GM19025 (cell line): ENCODE data around the gene GPR180.

Source experiments
- ATAC-seq: cut with Tn5 transposase; IDR thresholded peaks from one replicate; pipeline ENCODE4 v1.9.1; 2021; ENCODE audit warnings: mild to moderate bottlenecking, low read depth, moderate library complexity; ENCODE audit not compliant: unreplicated experiment

Gene GPR180

GRCh38 chr13:94640721-94641120 is 39.1 kb downstream of the GPR180 start:
- no peak for ATAC-seq

- no peak for ATAC-seq
Observed at GRCh38 chr13:94641409-94641941, 39.8 kb downstream of the GPR180 start.

GRCh38 chr13:94646904-94647303 is 45.2 kb downstream of the GPR180 start:
- peak; percentile 78 for ATAC-seq

- no peak for ATAC-seq
Observed at GRCh38 chr13:94656176-94656575, 54.5 kb downstream of the GPR180 start.

- ATAC-seq, result peak; percentile 97
Observed at GRCh38 chr13:94656766-94657165, 55.1 kb downstream of the GPR180 start.

- ATAC-seq, result peak; percentile 28
Observed at GRCh38 chr13:94657167-94657566, 55.5 kb downstream of the GPR180 start.

- no peak for ATAC-seq
Observed at GRCh38 chr13:94658926-94659597, 57.4 kb downstream of the GPR180 start.

- no peak for ATAC-seq
Observed at GRCh38 chr13:94659598-94659946, 57.9 kb downstream of the GPR180 start.

GRCh38 chr13:94660695-94661326 is 59.2 kb downstream of the GPR180 start:
- no peak for ATAC-seq

GRCh38 chr13:94661406-94661805 is 59.7 kb downstream of the GPR180 start:
- no peak for ATAC-seq

GRCh38 chr13:94662274-94662945 is 60.8 kb downstream of the GPR180 start:
- ATAC-seq, result no peak

- ATAC-seq, result no peak
Observed at GRCh38 chr13:94664889-94665288, 63.2 kb downstream of the GPR180 start.

GRCh38 chr13:94666065-94666464 is 64.4 kb downstream of the GPR180 start:
- ATAC-seq, result no peak

- no peak for ATAC-seq
Observed at GRCh38 chr13:94667190-94667589, 65.5 kb downstream of the GPR180 start.

- no peak for ATAC-seq
Observed at GRCh38 chr13:94672400-94672799, 70.7 kb downstream of the GPR180 start.

GRCh38 chr13:94673851-94674250 is 72.2 kb downstream of the GPR180 start:
- no peak for ATAC-seq

GRCh38 chr13:94674609-94675348 is 73.1 kb downstream of the GPR180 start:
- ATAC-seq, result no peak

- ATAC-seq, result no peak
Observed at GRCh38 chr13:94677799-94678198, 76.1 kb downstream of the GPR180 start.

- no peak for ATAC-seq
Observed at GRCh38 chr13:94678845-94679244, 77.2 kb downstream of the GPR180 start.

GRCh38 chr13:94679614-94680013 is 78.0 kb downstream of the GPR180 start:
- ATAC-seq, result no peak

GRCh38 chr13:94682229-94682628 is 80.6 kb downstream of the GPR180 start:
- no peak for ATAC-seq
